Metanephros (tissue), 1 donor: Measurements from ENCODE around the gene PRAMEF13. TPM values are rescaled to one million over a fixed set of nuclear protein-coding genes. Genes with fewer than 3 reads are reported as not detected.

Source experiments
- total RNA-seq: library from RNA; depleted of rRNA; stranded (reverse); fragments of >200 nt; gene quantifications from one replicate; pipeline ENCODE4 v1.2.3, GENCODE V29; 2014

Gene PRAMEF13, protein sequence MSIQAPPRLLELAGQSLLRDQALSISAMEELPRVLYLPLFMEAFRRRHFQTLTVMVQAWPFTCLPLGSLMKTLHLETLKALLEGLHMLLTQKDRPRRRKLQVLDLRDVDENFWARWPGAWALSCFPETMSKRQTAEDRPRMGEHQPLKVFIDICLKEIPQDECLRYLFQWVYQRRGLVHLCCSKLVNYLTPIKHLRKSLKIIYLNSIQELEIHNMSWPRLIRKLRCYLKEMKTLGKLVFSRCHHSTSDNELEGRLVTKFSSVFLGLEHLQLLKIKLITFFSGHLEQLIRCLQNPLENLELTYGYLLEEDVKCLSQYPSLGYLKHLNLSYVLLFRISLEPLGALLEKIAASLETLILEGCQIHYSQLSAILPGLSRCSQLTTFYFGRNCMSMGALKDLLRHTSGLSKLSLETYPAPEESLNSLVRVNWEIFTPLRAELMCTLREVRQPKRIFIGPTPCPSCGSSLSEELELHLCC
- not detected for total RNA-seq

DNA sequence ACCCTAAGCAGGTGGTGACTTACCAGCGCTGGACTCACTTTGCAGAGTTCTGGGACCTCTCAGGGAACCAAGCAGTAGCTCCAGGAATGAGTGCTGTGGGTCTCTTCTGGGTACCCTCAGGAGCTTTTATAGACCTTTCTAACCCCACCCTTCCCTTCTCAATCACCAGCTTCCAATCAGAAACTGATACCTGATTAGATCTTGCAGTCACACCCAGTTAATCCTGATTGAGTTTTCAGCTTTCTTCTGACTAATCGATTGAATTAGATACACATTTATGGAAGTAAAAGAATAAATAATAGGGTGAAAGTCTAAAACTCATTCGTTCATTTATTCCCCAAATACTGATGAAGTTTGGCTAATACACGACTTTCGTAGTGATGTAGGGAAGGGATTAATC lies at the start of gene PRAMEF13:
TSS of gene PRAMEF13 (minus strand) at position 101 of the 400 bp plus-strand sequence. CDS start 1,820 bp downstream, outside the sequence.

DNA sequence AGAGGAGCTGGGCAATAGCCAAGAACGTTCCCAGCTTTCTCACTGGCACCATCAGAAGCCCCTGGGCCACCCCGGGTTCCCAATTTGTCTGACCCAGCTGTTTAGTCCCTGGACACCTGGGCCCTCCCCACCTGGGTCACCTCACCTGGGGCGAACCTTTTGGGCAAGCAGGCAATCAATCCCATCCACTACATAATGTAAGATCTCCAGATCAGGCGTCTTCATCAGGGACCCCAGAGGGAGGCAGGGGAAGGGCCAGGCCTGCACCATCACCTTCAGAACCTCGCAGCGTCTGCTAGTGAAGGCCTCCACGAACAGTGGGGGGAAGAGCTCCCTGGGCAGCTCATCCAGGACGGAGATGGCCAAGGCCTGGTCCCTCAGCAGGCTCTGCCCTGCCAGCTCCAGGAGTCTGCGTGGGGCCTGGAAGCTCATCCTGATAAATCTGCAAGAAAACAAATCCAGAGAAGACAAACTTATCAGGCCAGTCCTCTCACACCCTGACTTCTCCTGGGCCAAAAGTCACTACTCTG lies 24.5 kb upstream of the PRAMEF13 start, which contains the start of gene PRAMEF18:
TSS of gene PRAMEF18 (minus strand) at position 480 of the 530 bp plus-strand sequence. CDS start at position 432, 48 bp downstream.

GRCh38 chr1:13171548-13171947 lies 29.7 kb downstream of the PRAMEF13 start, which contains the start of gene PRAMEF9:
TSS of gene PRAMEF9 (plus strand) at chr1:13171848. CDS start at chr1:13175281, 3,433 bp downstream.

GRCh38 chr1:13165531-13165930 lies 35.7 kb downstream of the PRAMEF13 start, which contains the start of gene HNRNPCL4:
TSS of gene HNRNPCL4 (minus strand) at chr1:13165631. CDS start at chr1:13165467, 164 bp downstream.

GRCh38 chr1:13155909-13156308 lies 45.3 kb downstream of the PRAMEF13 start, which contains the start of gene PRAMEF26:
TSS of gene PRAMEF26 (minus strand) at chr1:13156009. CDS start at chr1:13153095, 2,914 bp downstream.

Other genes with a start within 250 kb of the PRAMEF13 start
- gene PRAMEF27, start 144.8 kb downstream of the PRAMEF13 start, total RNA-seq: not detected
- gene HNRNPCL3, start 140.6 kb downstream of the PRAMEF13 start, total RNA-seq: not detected
- not detected for gene PRAMEF25, start 130.6 kb downstream of the PRAMEF13 start, total RNA-seq
- gene HNRNPCL2, start 84.6 kb downstream of the PRAMEF13 start, total RNA-seq: not detected
- not detected for gene PRAMEF26, start 45.4 kb downstream of the PRAMEF13 start, total RNA-seq
- gene HNRNPCL4, start 35.8 kb downstream of the PRAMEF13 start, total RNA-seq: not detected
- gene PRAMEF9, start 29.6 kb downstream of the PRAMEF13 start, total RNA-seq: not detected
- gene PRAMEF18, start 24.7 kb upstream of the PRAMEF13 start, total RNA-seq: not detected
- gene PRAMEF5, start 52.8 kb upstream of the PRAMEF13 start, total RNA-seq: not detected
- gene PRAMEF8, start 83.7 kb upstream of the PRAMEF13 start, total RNA-seq: not detected
- not detected for gene PRAMEF33, start 102.1 kb upstream of the PRAMEF13 start, total RNA-seq
- not detected for gene PRAMEF15, start 114.2 kb upstream of the PRAMEF13 start, total RNA-seq
- gene PRAMEF14, start 145.7 kb upstream of the PRAMEF13 start, total RNA-seq: not detected
- gene PRAMEF19, start 170.5 kb upstream of the PRAMEF13 start, total RNA-seq: not detected
- not detected for gene PRAMEF17, start 188.2 kb upstream of the PRAMEF13 start, total RNA-seq
- not detected for gene PRAMEF20, start 209.0 kb upstream of the PRAMEF13 start, total RNA-seq